Activated CD8-positive, alpha-beta memory T cell treated with anti-CD3 and anti-CD28 coated beads, Interleukin-2, amount 50 U/mL, for 1 hour (primary cell): ENCODE measurements around the gene EXOC4.

Experiments used
- DNase-seq: peaks from one replicate; pipeline ENCODE4 v3.0.0-alpha.2; 2020; ENCODE audit errors: extremely low read depth

EXOC4 gene

GRCh38 chr7:134029743-134030142 is 776.9 kb downstream of the EXOC4 start:
- no peak for DNase-seq

GRCh38 chr7:134030460-134030865 is 777.6 kb downstream of the EXOC4 start:
- DNase-seq, result no peak

GRCh38 chr7:134031835-134032617 is 779.1 kb downstream of the EXOC4 start:
- DNase-seq, result no peak

GRCh38 chr7:134034652-134035051 is 781.8 kb downstream of the EXOC4 start:
- no peak for DNase-seq

GRCh38 chr7:134037991-134038390 is 785.1 kb downstream of the EXOC4 start:
- no peak for DNase-seq

- no peak for DNase-seq
These were observed 788.1 kb downstream of the EXOC4 start for GRCh38 chr7:134040988-134041387.

GRCh38 chr7:134041477-134041876 is 788.6 kb downstream of the EXOC4 start:
- no peak for DNase-seq

GRCh38 chr7:134042307-134042706 is 789.4 kb downstream of the EXOC4 start:
- no peak for DNase-seq

GRCh38 chr7:134044682-134045081 is 791.8 kb downstream of the EXOC4 start:
- DNase-seq, result no peak

GRCh38 chr7:134045716-134046115 is 792.8 kb downstream of the EXOC4 start:
- no peak for DNase-seq

GRCh38 chr7:134046594-134047128 is 793.8 kb downstream of the EXOC4 start:
- no peak for DNase-seq

GRCh38 chr7:134047675-134048074 is 794.8 kb downstream of the EXOC4 start:
- DNase-seq, result no peak

GRCh38 chr7:134048166-134048565 is 795.3 kb downstream of the EXOC4 start:
- no peak for DNase-seq

GRCh38 chr7:134051020-134051419 is 798.1 kb downstream of the EXOC4 start:
- DNase-seq, result no peak

- no peak for DNase-seq
These were observed 803.9 kb downstream of the EXOC4 start for GRCh38 chr7:134056816-134057215.

GRCh38 chr7:134058521-134058920 is 805.6 kb downstream of the EXOC4 start:
- no peak for DNase-seq

- no peak for DNase-seq
These were observed 806.1 kb downstream of the EXOC4 start for GRCh38 chr7:134058980-134059379.

- DNase-seq, result no peak
These were observed 807.0 kb downstream of the EXOC4 start for GRCh38 chr7:134059921-134060320.

GRCh38 chr7:134060874-134061273 is 808.0 kb downstream of the EXOC4 start:
- DNase-seq, result no peak

- DNase-seq, result no peak
These were observed 809.6 kb downstream of the EXOC4 start for GRCh38 chr7:134062460-134062859.

GRCh38 chr7:134065415-134065814 is 812.5 kb downstream of the EXOC4 start:
- no peak for DNase-seq

- no peak for DNase-seq
These were observed 814.3 kb downstream of the EXOC4 start for GRCh38 chr7:134067164-134067563.

GRCh38 chr7:134068670-134069069 is 815.8 kb downstream of the EXOC4 start:
- DNase-seq, result no peak

- DNase-seq, result no peak
These were observed 816.3 kb downstream of the EXOC4 start for GRCh38 chr7:134069187-134069586.
